C4-2B (cell line): ENCODE measurements around the gene VAMP7.
"Not testable (repeated sequence)": the region's sequence is repeated elsewhere in the genome, so short reads cannot be mapped to it uniquely, and the experiment has no call there.

Source experiments
- H3K27ac ChIP-seq: fragments of 450-650 bp; 2 replicates; pipeline ENCODE4 v1.5.1; 2017
- ZFX ChIP-seq: fragments of 450-650 bp; IDR thresholded peaks from 2 replicates; pipeline ENCODE4 v1.6.1; 2017
- TF ChIP-seq, protein P1 (sequence below): fragments of 450-650 bp; conservative IDR thresholded peaks from 2 replicates; pipeline ENCODE4 v1.5.1; 2017; ENCODE audit warnings: mild to moderate bottlenecking

Gene VAMP7

DNA sequence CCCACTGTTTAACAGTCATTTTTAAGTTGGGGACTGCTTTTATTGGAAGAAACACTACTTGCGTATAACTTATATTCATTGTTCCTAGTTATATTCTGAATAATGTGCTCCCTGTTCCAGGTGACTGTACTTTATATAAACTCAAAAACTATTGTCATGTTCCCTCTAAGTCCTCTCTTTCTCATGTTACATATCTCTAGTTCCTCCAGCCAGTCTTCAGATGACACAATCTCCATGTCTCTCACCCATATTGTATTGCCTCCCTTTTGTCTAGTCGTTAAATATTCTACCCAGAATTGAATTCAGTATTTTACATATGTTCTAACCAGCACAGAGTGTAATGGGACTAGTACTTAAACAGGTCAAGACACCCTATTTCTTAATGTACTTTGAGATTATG is 5.3 kb downstream of the VAMP7 start:
- TF ChIP-seq, protein P1, sequence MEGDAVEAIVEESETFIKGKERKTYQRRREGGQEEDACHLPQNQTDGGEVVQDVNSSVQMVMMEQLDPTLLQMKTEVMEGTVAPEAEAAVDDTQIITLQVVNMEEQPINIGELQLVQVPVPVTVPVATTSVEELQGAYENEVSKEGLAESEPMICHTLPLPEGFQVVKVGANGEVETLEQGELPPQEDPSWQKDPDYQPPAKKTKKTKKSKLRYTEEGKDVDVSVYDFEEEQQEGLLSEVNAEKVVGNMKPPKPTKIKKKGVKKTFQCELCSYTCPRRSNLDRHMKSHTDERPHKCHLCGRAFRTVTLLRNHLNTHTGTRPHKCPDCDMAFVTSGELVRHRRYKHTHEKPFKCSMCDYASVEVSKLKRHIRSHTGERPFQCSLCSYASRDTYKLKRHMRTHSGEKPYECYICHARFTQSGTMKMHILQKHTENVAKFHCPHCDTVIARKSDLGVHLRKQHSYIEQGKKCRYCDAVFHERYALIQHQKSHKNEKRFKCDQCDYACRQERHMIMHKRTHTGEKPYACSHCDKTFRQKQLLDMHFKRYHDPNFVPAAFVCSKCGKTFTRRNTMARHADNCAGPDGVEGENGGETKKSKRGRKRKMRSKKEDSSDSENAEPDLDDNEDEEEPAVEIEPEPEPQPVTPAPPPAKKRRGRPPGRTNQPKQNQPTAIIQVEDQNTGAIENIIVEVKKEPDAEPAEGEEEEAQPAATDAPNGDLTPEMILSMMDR = no peak
- TF ChIP-seq ZFX = no peak
- H3K27ac ChIP-seq = no peak overlapping the region

DNA sequence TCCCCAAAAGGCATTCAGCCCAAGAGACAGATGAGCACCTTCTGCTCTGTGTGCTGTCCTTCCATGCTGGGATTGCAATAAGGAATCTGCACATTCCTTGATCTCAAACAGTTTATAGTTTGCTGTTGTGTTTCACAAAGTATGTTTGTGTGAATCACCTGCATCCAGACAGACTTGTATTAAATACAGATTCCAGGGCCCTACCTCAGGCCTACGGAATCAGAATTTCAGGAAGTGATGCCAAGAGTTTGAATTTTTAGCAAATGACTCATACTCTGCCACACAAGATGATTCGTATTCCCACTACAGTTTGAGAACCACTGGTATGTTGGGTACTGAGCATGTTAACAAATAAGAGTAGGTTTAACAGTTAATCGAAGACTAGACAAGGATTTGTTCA is 7.0 kb downstream of the VAMP7 start:
- H3K27ac ChIP-seq = no peak overlapping the region
- no peak for TF ChIP-seq ZFX
- TF ChIP-seq, protein P1 = no peak

DNA sequence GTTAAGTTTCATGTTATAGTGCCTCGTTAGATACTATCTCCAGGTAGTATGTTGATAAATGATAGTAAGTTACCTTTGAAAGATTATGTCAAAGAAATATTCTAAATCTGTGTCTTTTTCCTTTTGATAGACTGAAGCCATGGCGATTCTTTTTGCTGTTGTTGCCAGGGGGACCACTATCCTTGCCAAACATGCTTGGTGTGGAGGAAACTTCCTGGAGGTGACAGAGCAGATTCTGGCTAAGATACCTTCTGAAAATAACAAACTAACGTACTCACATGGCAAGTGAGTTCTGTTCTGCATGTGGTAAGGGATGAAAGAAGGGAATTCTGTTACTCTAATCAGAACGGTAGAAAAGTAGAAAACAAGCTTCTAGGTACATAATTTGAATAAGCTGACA is 8.2 kb downstream of the VAMP7 start:
- TF ChIP-seq, protein P1 = no peak
- no peak for TF ChIP-seq ZFX

DNA sequence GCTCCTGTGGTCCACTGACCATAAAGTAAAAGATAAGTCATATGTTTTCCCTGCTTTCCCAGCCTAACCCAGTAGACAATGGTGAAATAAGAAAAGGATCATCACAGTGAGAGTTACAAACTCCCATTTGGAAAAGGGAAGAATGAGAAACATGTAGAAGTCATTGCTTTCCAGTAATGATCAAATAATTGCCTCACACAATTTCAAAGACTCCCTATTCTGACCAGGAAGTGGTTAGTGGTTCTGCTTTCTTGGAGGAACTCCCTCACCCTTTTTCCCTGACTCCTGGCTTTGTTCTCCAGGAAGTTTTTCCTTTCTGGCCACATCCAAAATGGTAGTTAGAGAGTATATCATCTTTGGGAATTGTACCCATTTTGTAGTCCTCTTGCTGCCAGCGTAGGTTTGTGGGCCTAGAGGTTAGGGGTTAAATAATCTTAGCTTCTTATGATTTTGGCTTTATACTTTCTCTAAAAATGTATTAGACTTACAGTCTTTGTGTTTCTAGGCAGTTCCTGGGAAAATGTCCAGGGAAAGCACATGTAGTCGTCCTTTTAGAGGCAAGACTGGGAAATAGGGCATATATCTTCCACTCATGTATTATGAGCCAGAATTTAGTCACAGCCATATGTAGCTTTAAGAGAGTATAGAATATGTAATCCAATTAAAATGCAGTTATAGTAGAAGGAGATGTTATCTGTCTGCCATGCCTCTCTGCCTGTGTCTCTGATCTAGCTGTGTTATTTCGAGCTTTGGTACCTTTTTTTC is 10.5 kb downstream of the VAMP7 start:
- no peak for TF ChIP-seq ZFX
- H3K27ac ChIP-seq = no peak overlapping the region

More for the DNA sequence above, 8.2 kb downstream of the VAMP7 start:
- H3K27ac ChIP-seq = no peak overlapping the region

DNA sequence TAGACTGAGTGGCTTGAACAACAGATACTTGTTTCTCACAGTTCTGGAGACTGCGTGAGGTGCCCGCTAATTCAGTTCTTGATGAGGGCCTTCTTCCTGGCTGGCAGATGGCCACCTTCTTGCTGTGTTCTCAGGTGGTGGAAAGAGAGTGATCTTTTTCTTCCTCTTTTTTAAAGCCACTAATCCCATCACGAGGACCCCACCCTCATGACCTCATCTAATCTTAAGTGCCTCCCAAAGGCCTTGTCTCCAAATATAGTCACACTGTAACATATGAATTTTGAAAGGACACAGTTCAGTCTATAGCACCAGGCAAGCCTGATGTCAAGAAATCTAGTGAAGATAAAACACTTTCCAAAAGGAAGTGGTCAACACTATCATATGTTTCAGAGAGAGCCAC is 12.4 kb downstream of the VAMP7 start:
- TF ChIP-seq, protein P1 = no peak
- no peak for TF ChIP-seq ZFX
- no peak overlapping the region for H3K27ac ChIP-seq

DNA sequence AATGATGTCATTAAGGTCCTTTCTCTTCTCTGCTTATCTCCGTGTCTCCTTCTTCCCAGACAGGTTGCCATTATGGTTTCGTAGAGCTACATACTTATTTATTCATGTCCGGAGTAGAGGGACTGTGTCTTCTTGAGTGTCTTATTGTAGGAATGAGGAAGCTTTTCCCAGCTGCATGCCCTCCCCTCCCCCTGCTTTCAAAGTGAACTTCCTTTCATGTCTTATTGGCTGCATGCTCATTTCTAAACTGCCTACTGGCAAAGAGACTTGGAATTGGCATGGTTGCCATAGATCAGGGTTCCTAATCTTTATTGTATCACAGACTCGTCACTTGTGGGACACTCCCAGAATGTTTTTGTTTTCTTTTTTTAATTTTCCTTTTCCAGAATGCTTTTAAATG is 15.4 kb downstream of the VAMP7 start:
- no peak overlapping the region for H3K27ac ChIP-seq
- TF ChIP-seq ZFX = no peak
- TF ChIP-seq, protein P1 = no peak

DNA sequence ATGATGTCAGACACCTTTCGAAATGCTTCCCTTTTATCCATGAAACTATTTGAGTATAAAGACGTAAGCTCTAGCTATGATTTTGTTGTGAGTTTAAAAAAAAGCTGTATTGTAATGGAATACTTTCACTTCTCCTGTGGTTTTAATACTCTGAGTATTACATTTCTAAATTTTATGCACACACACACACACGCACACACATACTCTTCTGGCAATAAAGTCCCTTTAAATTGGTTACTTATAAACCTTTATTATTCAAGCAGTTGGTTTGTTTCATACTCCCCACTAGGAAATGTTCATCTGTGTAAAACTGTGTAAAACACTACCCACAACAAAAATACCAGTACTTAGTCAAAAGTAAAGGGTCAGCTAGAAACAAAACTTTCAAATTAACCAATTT is 18.2 kb downstream of the VAMP7 start:
- TF ChIP-seq, protein P1 = no peak
- TF ChIP-seq ZFX = no peak
- no peak overlapping the region for H3K27ac ChIP-seq

DNA sequence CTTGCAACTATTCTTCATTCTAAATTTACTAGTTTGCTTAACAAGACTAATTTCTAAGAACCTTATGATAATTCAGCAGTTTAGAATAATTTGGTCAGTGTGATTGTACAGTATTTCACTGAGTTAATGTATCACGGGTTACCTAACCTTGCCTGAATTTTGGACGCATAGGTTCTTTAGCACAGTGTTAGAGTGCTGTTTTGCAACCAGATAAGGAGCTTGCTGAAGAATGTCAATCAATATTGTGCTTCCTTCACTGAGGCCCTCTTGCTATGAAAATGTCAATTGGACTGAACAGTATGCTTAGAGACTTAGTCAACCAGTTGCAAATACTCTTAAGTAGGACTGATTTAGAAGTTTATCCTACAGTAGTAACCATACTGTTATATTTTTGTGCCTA is 19.6 kb downstream of the VAMP7 start:
- H3K27ac ChIP-seq = no peak overlapping the region
- no peak for TF ChIP-seq ZFX
- TF ChIP-seq, protein P1 = no peak

DNA sequence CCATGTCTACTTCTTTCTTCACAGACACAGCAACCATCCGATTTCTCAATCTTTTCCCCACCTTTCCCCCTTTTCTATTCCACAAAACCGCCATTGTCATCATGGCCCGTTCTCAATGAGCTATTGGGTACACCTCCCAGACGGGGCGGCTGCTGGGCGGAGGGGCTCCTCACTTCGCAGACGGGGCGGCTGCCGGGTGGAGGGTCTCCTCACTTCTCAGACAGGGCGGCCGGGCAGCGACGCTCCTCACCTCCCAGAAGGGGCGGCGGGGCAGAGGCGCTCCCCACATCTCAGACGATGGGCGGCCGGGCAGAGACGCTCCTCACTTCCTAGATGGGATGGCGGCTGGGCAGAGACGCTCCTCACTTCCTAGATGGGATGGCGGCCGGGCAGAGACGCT is 26.5 kb downstream of the VAMP7 start:
- H3K27ac ChIP-seq = not testable (repeated sequence)
